ENCODE results near the gene IL10RA.

The IL10RA gene

DNA sequence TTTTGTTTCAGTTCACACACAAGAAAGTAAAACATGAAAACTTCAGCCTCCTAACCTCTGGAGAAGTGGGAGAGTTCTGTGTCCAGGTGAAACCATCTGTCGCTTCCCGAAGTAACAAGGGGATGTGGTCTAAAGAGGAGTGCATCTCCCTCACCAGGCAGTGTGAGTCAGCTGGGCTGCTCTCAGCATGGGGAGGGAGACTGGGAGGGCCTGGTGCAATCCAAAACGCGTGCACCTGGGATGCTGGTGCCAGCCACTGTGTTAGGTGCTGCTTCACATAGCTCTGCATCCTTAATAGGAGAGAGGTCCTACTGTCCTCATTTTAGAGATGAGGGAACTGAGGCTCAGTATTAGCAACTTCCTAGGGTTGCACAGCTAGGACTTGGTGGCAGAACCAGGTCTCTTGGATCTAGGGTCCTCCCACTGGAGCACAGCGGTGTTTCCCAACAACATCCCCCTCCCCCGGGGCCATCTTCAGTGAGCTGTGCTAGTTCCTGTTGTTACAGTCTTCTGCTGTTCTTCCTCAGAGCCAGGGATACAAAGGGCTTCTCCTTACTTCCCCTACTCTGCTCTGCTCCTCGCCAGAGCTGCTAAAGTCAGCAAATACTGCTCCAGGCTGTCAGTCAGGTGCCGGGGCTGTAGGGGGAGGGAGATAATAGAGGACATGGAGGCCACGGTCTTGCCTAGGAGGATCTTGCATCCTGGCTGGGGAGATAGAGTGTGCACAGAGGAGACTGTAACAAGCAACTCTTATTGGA is 8.0 kb downstream of the IL10RA start:
- no peak for DNase-seq

DNA sequence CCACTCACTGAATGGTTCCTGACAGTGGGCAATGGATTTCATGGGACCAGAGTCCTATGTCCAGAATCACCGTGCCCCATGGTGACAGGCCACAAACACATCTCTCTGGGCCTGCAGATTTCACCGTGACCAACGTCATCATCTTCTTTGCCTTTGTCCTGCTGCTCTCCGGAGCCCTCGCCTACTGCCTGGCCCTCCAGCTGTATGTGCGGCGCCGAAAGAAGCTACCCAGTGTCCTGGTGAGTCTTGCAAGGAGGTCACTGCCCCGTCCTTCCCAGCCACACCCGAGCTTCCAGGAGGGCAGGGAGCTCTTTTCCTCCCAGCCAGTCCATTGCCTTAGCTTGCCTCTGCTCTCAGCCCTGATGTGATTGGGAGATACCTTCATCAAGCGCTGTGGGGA is 9.3 kb downstream of the IL10RA start:
- no peak for DNase-seq

DNA sequence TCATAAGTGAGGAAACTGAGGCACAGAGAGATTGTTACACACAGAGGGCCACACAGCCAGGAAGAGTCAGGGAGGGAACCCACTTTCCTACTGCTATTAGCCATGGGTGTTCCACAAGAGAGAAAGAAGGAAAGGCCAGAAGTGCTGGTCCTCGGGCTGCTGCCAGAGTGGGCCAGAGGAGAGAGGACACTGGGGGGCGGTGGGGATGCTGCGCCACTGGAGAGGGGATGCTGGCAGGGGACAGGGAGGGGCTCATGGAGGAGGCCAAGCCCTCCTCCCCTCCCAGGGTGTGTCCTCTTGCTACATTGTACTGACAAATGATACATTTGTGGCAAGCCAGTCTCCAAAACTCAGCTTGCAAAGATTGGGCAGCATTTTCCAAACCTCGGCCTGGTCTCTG is 9.9 kb downstream of the IL10RA start:
- no peak for DNase-seq

DNA sequence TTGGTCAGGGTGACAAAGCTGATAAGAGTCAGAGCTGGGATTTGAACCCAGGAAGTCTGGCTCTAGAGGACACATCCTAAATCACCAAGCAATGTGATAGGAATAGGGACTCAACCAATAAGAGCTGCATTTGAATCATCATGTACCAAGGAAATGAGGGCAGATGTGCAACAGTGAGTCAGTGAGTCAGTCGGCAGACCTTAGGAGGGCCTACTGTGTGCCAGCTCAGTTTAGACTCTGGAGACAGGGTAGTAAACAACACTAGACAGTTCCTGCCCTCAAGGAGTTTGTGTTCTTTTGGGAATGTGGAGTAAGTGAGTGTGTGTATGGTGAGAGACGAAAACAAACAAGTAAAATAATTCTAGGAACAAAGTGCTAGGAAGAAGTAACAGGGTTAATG is 11.2 kb downstream of the IL10RA start:
- DNase-seq = peak; percentile 65

DNA sequence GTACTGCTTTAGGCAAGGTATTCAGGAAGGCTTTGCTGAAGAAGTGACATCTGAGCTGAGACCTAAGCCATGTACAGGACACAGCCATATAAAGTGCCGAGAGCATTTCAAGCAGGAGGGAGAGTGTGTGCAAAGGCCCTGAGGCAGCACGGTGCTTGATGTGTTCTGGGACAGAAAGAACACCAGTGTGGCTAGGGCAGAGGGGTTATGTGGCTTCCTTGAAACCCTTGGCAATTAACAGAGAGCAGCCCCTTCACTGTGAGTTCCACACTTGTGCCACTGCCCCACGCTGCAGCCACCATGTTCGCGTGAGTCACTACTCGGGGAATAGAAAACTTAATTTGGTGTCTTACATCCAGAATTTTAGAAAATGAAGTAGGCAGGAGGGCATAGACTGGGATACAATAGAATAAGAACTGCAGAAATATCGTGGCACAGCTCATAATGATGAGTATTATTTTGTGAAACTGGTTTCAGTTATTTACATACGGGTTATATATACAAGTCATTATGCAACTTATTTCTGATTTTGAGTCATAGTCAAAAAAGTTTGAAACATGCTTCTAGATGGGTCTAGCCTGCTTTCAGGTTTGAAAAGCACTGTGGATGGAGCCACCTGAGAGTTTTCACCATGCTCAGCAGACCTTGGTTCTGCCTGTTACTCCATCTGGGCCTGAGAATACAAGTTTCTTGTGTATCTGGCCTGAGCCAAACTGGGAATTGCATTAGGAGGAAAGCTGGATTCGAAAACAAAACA is 11.8 kb downstream of the IL10RA start:
- DNase-seq = no peak

DNA sequence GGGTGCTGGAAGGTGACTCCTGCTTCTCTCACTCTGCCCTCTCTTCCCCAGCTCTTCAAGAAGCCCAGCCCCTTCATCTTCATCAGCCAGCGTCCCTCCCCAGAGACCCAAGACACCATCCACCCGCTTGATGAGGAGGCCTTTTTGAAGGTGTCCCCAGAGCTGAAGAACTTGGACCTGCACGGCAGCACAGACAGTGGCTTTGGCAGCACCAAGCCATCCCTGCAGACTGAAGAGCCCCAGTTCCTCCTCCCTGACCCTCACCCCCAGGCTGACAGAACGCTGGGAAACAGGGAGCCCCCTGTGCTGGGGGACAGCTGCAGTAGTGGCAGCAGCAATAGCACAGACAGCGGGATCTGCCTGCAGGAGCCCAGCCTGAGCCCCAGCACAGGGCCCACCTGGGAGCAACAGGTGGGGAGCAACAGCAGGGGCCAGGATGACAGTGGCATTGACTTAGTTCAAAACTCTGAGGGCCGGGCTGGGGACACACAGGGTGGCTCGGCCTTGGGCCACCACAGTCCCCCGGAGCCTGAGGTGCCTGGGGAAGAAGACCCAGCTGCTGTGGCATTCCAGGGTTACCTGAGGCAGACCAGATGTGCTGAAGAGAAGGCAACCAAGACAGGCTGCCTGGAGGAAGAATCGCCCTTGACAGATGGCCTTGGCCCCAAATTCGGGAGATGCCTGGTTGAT is 12.6 kb downstream of the IL10RA start:
- no peak for DNase-seq

DNA sequence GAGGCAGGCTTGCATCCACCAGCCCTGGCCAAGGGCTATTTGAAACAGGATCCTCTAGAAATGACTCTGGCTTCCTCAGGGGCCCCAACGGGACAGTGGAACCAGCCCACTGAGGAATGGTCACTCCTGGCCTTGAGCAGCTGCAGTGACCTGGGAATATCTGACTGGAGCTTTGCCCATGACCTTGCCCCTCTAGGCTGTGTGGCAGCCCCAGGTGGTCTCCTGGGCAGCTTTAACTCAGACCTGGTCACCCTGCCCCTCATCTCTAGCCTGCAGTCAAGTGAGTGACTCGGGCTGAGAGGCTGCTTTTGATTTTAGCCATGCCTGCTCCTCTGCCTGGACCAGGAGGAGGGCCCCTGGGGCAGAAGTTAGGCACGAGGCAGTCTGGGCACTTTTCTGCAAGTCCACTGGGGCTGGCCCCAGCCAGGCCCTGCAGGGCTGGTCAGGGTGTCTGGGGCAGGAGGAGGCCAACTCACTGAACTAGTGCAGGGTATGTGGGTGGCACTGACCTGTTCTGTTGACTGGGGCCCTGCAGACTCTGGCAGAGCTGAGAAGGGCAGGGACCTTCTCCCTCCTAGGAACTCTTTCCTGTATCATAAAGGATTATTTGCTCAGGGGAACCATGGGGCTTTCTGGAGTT is 13.3 kb downstream of the IL10RA start:
- DNase-seq = no peak

DNA sequence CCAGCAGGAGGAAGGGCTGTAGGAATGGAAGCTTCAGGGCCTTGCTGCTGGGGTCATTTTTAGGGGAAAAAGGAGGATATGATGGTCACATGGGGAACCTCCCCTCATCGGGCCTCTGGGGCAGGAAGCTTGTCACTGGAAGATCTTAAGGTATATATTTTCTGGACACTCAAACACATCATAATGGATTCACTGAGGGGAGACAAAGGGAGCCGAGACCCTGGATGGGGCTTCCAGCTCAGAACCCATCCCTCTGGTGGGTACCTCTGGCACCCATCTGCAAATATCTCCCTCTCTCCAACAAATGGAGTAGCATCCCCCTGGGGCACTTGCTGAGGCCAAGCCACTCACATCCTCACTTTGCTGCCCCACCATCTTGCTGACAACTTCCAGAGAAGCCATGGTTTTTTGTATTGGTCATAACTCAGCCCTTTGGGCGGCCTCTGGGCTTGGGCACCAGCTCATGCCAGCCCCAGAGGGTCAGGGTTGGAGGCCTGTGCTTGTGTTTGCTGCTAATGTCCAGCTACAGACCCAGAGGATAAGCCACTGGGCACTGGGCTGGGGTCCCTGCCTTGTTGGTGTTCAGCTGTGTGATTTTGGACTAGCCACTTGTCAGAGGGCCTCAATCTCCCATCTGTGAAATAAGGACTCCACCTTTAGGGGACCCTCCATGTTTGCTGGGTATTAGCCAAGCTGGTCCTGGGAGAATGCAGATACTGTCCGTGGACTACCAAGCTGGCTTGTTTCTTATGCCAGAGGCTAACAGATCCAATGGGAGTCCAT is 14.1 kb downstream of the IL10RA start:
- DNase-seq = no peak

DNA sequence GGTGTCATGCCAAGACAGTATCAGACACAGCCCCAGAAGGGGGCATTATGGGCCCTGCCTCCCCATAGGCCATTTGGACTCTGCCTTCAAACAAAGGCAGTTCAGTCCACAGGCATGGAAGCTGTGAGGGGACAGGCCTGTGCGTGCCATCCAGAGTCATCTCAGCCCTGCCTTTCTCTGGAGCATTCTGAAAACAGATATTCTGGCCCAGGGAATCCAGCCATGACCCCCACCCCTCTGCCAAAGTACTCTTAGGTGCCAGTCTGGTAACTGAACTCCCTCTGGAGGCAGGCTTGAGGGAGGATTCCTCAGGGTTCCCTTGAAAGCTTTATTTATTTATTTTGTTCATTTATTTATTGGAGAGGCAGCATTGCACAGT is 14.6 kb downstream of the IL10RA start:
- no peak for DNase-seq

DNA sequence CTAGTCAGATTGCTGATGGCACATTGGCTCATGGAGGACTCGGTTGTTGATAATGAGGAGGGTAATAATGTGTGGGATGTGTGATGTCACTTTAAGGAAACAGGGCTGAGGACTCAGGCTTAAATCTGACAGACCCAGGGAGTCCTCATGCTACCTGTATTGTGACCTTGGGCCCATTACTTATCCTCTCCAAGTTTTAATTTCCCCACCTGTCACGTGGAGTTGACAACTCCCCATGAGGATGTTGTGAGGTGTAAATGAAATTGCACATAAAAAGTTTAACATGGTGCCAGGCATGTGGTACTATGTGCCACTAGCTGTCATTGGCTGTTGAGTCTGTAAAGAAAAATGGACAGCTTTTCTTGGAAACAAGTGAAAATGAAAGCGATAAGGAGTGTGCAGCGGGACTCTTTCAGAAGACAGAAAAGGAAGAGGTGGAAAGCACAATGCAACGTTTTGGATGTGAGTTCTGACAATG is 15.3 kb downstream of the IL10RA start:
- peak; percentile 67 for DNase-seq

DNA sequence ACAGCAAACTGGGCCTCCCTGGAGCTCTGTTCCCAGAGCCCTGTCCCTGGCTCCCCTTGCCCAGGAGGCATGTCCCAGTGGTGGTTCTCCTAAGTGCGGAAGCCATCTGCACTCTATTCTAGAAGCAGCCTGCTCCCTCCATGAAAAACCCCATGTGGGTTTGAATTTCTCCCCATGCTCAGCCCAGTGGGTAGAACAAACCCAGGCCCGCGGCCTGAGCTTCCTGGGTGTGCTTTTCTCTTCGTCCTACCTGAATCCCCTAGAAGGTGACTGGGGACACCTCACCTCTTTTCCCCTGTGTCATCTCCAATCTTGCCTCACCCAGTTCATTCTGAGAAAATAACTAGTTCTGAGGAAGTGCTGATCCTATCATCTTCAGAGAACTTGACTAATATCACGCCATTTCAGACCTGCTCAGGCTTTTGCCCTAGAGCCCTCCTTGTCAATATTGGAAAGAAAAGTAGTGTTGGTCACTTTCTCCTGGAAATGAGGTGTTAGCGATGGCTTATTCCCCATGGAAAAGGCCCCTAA is 15.9 kb downstream of the IL10RA start:
- DNase-seq = peak; percentile 90

DNA sequence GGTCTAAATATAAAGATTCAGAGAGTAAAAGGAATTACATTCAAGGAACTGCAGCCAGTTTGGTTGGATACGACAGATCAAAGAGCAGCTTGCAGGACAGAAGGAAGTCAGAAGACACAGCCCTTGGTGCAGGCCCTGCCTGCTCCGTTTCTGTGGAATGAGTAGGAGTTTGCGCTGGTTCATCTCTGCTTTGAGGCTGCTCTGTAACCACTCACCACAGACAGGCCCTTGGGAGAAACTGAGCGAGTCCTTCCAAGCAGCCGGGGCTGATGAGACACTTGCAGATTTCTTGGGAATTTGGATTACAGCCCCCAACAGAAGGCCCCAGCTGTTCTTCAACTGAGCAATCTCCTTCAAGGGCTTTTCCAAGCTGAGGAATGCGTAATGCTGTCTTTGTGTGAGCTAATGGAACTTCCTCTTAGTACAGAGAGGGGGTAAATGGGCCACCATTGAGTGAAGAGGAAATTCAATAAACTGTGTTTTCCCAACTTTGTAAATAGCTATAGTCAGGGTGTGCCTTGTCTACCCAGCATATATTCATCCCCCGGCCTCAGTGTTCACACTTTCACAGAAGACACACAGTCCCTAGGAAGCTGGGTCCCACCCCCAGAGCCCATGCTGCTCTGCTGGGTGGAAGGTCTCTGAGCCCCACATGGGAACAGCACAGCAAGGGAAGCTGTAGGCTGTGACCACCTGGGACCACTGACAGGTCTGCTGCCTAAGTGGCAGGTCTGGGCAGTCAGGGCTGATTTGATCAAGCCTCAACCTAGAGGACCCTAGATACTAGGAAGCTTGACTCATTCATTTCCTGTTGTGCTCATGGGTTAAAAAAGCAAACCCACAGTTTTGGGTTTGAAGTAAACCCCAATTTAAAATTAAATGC is 16.6 kb downstream of the IL10RA start:
- peak; percentile 88 for DNase-seq

DNA sequence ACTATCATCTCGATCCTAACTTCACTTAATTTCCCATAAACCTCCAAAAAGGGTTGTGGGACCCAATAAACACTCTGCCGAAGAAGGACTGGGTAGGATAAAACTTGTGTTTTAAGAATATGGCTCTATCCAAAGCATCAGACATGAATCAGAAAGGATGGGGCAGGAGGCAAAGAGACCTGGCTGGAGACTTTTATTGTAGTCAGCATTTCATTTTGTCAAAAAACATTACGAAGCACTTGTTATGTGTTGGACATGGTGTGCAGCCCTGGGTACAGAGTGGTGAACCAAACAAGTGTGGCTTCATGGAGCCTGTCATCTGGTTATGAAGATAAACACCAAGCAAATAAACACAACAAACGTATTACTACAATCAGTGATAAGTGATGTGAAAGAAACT is 17.3 kb downstream of the IL10RA start:
- peak; percentile 70 for DNase-seq

DNA sequence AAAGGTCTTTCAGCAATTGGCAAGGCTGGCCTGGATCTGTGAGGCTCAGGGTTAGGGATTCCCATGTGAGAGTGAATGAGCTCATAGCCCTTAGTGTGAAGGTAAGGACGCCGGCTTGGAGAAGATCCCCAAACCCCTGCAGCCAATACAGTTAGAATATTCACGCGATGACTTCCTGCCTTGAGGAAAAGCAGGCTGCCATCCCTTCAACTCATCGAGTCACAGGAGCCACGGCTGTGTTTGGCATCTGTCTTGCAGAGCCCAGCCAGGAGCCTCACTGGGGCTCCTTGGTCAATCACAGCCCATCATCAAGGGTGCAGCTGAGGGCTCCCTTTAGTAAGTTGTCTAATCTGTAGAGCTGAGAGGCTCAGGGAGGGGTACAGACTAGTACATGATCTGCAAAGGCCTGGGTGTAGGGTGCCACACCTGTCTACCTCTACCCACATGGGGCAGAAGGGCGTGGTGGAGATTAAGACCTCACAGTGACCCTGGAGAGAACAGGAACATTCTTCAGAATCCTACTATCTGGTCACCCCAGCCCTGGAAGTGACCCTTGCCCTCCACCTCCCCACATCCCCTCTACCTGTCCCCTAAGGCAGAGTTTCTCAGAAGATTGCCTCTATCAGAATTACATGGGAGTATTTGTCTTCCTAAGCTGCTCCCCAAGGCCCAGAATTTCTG is 18.5 kb downstream of the IL10RA start:
- DNase-seq = no peak

DNA sequence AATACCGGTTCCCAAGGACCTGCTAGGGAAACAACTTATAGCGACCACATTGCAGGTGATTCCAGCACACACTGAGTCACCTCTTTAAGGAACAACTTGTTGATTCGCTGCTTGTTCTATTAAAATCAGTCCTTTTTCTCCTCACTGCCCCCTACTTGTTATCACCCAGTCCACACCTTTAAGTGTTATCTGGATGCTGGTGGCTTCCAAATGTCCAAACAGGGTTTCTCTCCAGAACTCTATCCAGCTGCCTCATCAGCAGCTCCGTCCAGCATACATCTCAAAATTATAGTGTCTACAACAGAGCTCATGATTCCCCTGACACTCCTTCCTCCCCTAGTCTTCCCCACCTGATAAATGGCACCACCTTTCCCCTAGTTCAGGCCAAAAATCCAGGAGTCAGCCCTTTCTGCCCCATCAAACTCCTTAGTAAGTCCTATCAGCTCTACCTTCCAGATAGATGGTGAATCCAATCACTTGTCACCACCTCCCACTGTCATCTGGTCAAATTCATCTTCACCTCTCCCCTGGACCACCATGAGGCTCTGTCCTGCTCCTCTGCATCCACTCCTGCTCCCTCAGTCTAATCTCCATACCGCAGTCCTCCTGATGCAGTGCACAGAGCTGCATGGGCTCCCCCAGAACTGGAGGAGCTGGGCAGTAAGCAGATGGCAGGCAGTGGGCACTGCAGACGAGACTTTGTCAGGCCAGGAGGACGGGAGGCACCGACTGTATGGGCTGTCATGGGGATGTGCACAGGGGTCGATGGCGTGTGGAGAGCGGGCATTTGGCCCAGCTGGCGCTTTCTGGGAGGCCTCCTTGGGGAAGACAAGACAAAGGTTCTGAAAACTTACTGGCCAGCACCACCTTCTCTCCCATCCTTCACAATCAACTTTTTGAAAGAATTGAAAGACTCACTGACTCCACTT is 19.3 kb downstream of the IL10RA start:
- no peak for DNase-seq

DNA sequence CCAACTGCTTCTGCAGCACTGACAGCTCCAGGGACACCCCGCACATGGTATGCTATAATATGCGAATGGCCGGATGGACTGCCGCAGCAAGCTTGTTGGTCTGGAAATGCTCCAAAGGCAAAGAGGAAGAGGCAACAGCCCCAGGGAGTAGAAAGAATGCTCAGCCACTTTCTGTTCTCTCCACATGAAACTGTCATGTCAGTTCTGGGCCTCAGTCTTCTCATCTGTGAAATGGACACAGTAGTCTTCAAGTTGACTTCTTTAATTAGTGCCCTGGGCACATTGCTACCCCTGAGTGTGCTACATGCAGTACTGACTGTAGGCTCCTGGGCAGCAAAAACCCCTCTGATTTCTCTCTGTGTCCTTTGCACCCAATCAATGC is 19.9 kb downstream of the IL10RA start:
- no peak for DNase-seq

DNA sequence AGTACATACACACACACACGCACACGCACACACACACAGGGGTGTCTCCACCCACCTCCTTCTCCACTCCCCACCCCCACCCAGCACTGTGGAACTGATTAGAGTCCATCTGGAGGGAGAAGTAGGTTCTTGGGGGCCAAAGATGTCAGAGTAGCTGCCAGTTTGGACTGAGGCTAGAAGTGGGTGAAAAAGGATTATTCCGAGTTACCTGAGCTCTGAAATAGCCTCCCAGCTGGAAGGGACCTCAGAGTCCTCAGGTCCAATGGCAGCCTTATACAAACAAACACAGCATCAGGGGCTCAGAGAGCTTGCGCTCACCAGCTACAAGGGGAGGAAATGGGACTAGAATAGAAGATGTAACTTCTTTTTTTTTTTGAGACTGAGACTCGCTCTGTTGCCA is 20.8 kb downstream of the IL10RA start:
- no peak for DNase-seq

DNA sequence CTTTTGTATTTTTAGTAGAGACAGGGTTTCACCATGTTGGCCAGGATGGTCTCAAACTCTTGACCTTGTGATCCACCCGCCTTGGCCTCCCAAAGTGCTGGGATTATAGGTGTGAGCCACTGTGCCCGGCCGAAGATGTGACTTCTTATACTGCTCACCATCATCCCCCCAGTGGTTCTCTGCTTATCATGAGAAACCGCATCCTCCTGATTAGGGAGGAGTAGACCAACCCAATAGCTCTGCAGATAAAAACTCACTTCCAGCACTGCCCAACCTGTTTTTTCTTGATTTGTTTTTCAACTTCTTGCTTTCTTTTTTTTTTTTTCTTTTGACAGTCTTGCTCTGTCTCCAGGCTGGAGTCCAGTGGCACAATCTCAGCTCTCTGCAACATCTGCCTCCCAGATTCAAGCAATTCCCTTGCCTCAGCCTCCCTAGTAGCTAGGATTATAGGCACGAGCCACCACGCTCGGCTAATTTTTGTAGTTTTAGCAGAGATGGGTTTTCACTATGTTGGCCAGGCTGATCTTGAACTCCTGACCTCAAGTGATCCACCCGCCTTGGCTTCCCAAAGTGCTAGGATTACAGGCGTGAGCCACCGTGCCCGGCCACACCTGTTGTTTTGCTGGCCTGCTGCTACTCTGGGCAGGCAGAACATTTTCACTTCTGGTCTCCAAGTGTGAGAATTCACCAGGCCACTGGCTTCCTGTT is 21.5 kb downstream of the IL10RA start:
- DNase-seq = peak; percentile 83

All from CD4-positive, alpha-beta T cell treated with Interleukin-4 for 4 hours (primary cell).